Mesenchymal stem cell (in vitro differentiated cells and primary cell): ENCODE measurements around the gene PPP2R5A.

Source experiments
- DNase-seq: peaks from one replicate; pipeline ENCODE4 v3.0.0-alpha.2; 2013
- H2AFZ ChIP-seq: one replicate; pipeline ENCODE4 v1.6.1; 2013; ENCODE audit warnings: low read depth, mild to moderate bottlenecking, control low read depth, inconsistent platforms, low read length, moderate library complexity
- H2AK5ac ChIP-seq: 2 replicates; pipeline ENCODE4 v1.6.1; 2013; ENCODE audit warnings: low read length, moderate library complexity, mild to moderate bottlenecking, inconsistent platforms; ENCODE audit not compliant: severe bottlenecking
- H2BK120ac ChIP-seq: one replicate; pipeline ENCODE4 v1.6.1; 2013; ENCODE audit warnings: low read depth, mild to moderate bottlenecking, inconsistent platforms, low read length, moderate library complexity
- H2BK12ac ChIP-seq, 2 experiments: one replicate each; pipeline ENCODE4 v1.6.1; 2013; ENCODE audit warnings: inconsistent platforms in 2 of 2, low read length in 2 of 2, mild to moderate bottlenecking in 2 of 2, moderate library complexity in 2 of 2, control low read depth in 1 of 2
- H2BK15ac ChIP-seq: one replicate; pipeline ENCODE4 v1.6.1; 2013; ENCODE audit warnings: mild to moderate bottlenecking, low read depth, inconsistent platforms; ENCODE audit not compliant: poor library complexity, severe bottlenecking
- H2BK5ac ChIP-seq: 2 replicates; pipeline ENCODE4 v1.6.1; 2013; ENCODE audit warnings: low read depth, mild to moderate bottlenecking, low read length, control low read depth, inconsistent platforms; ENCODE audit not compliant: poor library complexity, severe bottlenecking
- H3K14ac ChIP-seq, 2 experiments: one replicate each; pipeline ENCODE4 v1.6.1; 2013; ENCODE audit warnings: inconsistent platforms in 2 of 2, low read length in 2 of 2, control low read depth in 1 of 2, mild to moderate bottlenecking in 1 of 2, moderate library complexity in 1 of 2
- H3K18ac ChIP-seq, 2 experiments: one replicate each; pipeline ENCODE4 v1.6.1; 2013; ENCODE audit warnings: inconsistent platforms in 2 of 2, low read length in 2 of 2, control low read depth in 1 of 2, low read depth in 1 of 2, mild to moderate bottlenecking in 1 of 2
- H3K23ac ChIP-seq, 2 experiments: one replicate each; pipeline ENCODE4 v1.6.1; 2013; ENCODE audit warnings: inconsistent platforms in 2 of 2, low read length in 2 of 2, mild to moderate bottlenecking in 2 of 2, moderate library complexity in 2 of 2, control low read depth in 1 of 2
- H3K27ac ChIP-seq: 2 replicates; pipeline ENCODE4 v1.5.1; 2013; ENCODE audit warnings: mild to moderate bottlenecking, moderate library complexity, low read length, control low read depth, inconsistent platforms; ENCODE audit not compliant: poor library complexity, severe bottlenecking
- H3K27me3 ChIP-seq, 2 experiments: 2 replicates each; pipeline versions ENCODE4 v1.6.1 to v1.7.0; 2013; ENCODE audit warnings: low read length in 2 of 2, mild to moderate bottlenecking in 2 of 2, moderate library complexity in 2 of 2, control low read depth in 1 of 2, inconsistent platforms in 1 of 2; ENCODE audit not compliant: control insufficient read depth in 1 of 2, insufficient read depth in 1 of 2
- H3K36me3 ChIP-seq, 2 experiments: 2 replicates each; pipeline versions ENCODE4 v1.6.1 to v1.7.0; 2013; ENCODE audit warnings: low read length in 2 of 2, control low read depth in 1 of 2, inconsistent platforms in 1 of 2, low read depth in 1 of 2, mild to moderate bottlenecking in 1 of 2; ENCODE audit not compliant: insufficient read depth in 2 of 2, control insufficient read depth in 1 of 2
- H3K4ac ChIP-seq, 2 experiments: one replicate each; pipeline ENCODE4 v1.6.1; 2013; ENCODE audit warnings: inconsistent platforms in 2 of 2, low read length in 2 of 2, mild to moderate bottlenecking in 2 of 2, moderate library complexity in 2 of 2, control low read depth in 1 of 2, low read depth in 1 of 2
- H3K4me1 ChIP-seq: 2 replicates; pipeline ENCODE4 v1.6.1; 2013; ENCODE audit warnings: low read depth, low read length, control low read depth; ENCODE audit not compliant: control insufficient read depth, insufficient read depth
- H3K4me2 ChIP-seq: 2 replicates; pipeline ENCODE4 v1.6.1; 2013; ENCODE audit warnings: low read length, mild to moderate bottlenecking, inconsistent platforms; ENCODE audit not compliant: poor library complexity, severe bottlenecking
- H3K4me3 ChIP-seq, 2 experiments: 2 replicates each; pipeline versions ENCODE4 v1.5.1 to v1.7.0; 2013; ENCODE audit warnings: low read length in 2 of 2, mild to moderate bottlenecking in 2 of 2, control low read depth in 1 of 2, low read depth in 1 of 2; ENCODE audit not compliant: insufficient read depth in 1 of 2
- H3K79me1 ChIP-seq: replicated peaks from 2 replicates; pipeline ENCODE4 v1.6.1; 2013; ENCODE audit warnings: mild to moderate bottlenecking, control low read depth, low read length, inconsistent platforms; ENCODE audit not compliant: poor library complexity, severe bottlenecking
- H3K9ac ChIP-seq: 2 replicates; pipeline ENCODE4 v1.7.0; 2013; ENCODE audit warnings: mild to moderate bottlenecking, low read length, moderate library complexity
- H3K9me3 ChIP-seq: 2 replicates; pipeline ENCODE4 v1.7.0; 2013; ENCODE audit warnings: mild to moderate bottlenecking, low read length; ENCODE audit not compliant: control insufficient read depth
- H4K8ac ChIP-seq: one replicate; pipeline ENCODE4 v1.6.1; 2013; ENCODE audit warnings: inconsistent platforms, mild to moderate bottlenecking, low read length, moderate library complexity
- H4K91ac ChIP-seq: one replicate; pipeline ENCODE4 v1.6.1; 2013; ENCODE audit warnings: mild to moderate bottlenecking, low read length, inconsistent platforms
- WGBS: methylation state at CpG from one replicate; pipeline ENCODE4 v1.1.7; 2013; ENCODE audit warnings: mixed read lengths; 5-methylcytosine and 5-hydroxymethylcytosine counted together

Gene PPP2R5A

GRCh38 chr1:212351588-212352362, 66.6 kb downstream of the PPP2R5A start:
- Histone ChIP-seq H3K23ac (no peak overlapping the region), H2BK5ac (no peak overlapping the region), H3K4me2 (no peak overlapping the region), H4K91ac (no peak overlapping the region), H2BK120ac (no peak overlapping the region), H4K8ac (no peak overlapping the region), H2AK5ac (no peak overlapping the region), H3K9ac (no peak overlapping the region), H3K4me1 (no peaks in the 10 kb centered on the region), H3K27ac (no peak overlapping the region), H2BK15ac (no peak overlapping the region), H3K4me3 (no peak overlapping the region), H3K14ac (no peak overlapping the region), H2BK12ac (no peak overlapping the region), H3K36me3 (peaks cover 3 to 51% of the 10 kb centered on the region in 2 experiments), H3K4ac (no peak overlapping the region), H3K27me3 (no peaks in the 10 kb centered on the region), H3K18ac (no peak overlapping the region), H2AFZ (no peak overlapping the region), H3K9me3 (no peaks in the 10 kb centered on the region), H3K79me1 (no peaks in the 10 kb centered on the region)
- DNase-seq, result no peak
- WGBS, result 96% methylated on average over 7 of the region's 10 CpGs

- no peaks in the 10 kb centered on the region for H3K79me1 ChIP-seq
- no peak overlapping the region for H3K18ac ChIP-seq
- no peak overlapping the region for H3K23ac ChIP-seq
- no peak overlapping the region for H3K4me2 ChIP-seq
- no peak overlapping the region for H2BK120ac ChIP-seq
- H2AK5ac ChIP-seq, result no peak overlapping the region
- no peak overlapping the region for H3K14ac ChIP-seq
- no peak overlapping the region for H4K8ac ChIP-seq
- no peaks in the 10 kb centered on the region for H3K27me3 ChIP-seq
- no peak overlapping the region for H2BK15ac ChIP-seq
- H3K4me1 ChIP-seq, result no peaks in the 10 kb centered on the region
- H3K4ac ChIP-seq, result no peak overlapping the region
- no peak overlapping the region for H3K4me3 ChIP-seq
- H3K27ac ChIP-seq, result no peak overlapping the region
- no peak overlapping the region for H2BK12ac ChIP-seq
- H2AFZ ChIP-seq, result no peak overlapping the region
- peak; percentile 7 for DNase-seq
- H3K9ac ChIP-seq, result no peak overlapping the region
- H3K9me3 ChIP-seq, result no peaks in the 10 kb centered on the region
- peaks cover 3 to 51% of the 10 kb centered on the region in 2 experiments for H3K36me3 ChIP-seq
- no peak overlapping the region for H4K91ac ChIP-seq
- no peak overlapping the region for H2BK5ac ChIP-seq
- 94% methylated on average over 2 of the region's 2 CpGs for WGBS
Measured at GRCh38 chr1:212353181-212353580, 68.0 kb downstream of the PPP2R5A start.

- no peak overlapping the region for H4K91ac ChIP-seq
Measured at GRCh38 chr1:212354464-212354863, 69.3 kb downstream of the PPP2R5A start.

GRCh38 chr1:212355230-212355969, 70.2 kb downstream of the PPP2R5A start:
- Histone ChIP-seq H2AK5ac (no peak overlapping the region), H3K4ac (no peak overlapping the region), H2BK5ac (no peak overlapping the region), H3K27me3 (no peaks in the 10 kb centered on the region), H2AFZ (no peak overlapping the region), H2BK120ac (no peak overlapping the region), H3K27ac (no peak overlapping the region), H3K9ac (no peak overlapping the region), H2BK15ac (no peak overlapping the region), H3K4me2 (no peak overlapping the region), H3K79me1 (no peaks in the 10 kb centered on the region), H4K8ac (no peak overlapping the region), H3K4me3 (no peak overlapping the region), H3K14ac (no peak overlapping the region), H3K23ac (no peak overlapping the region), H2BK12ac (no peak overlapping the region), H3K9me3 (no peaks in the 10 kb centered on the region), H3K4me1 (no peaks in the 10 kb centered on the region), H3K18ac (no peak overlapping the region), H3K36me3 (peaks cover 3 to 58% of the 10 kb centered on the region in 2 experiments), H4K91ac (no peak overlapping the region)
- WGBS, result 73% methylated on average over 3 of the region's 3 CpGs
- no peak for DNase-seq

More at GRCh38 chr1:212354464-212354863, 69.3 kb downstream of the PPP2R5A start:
- no peaks in the 10 kb centered on the region for H3K79me1 ChIP-seq
- H3K4ac ChIP-seq, result no peak overlapping the region
- no peak overlapping the region for H2AK5ac ChIP-seq
- H2AFZ ChIP-seq, result no peak overlapping the region
- H3K36me3 ChIP-seq, result peaks cover 3 to 52% of the 10 kb centered on the region in 2 experiments
- H2BK12ac ChIP-seq, result no peak overlapping the region
- no peaks in the 10 kb centered on the region for H3K4me1 ChIP-seq
- no peak overlapping the region for H2BK120ac ChIP-seq
- no peak overlapping the region for H2BK15ac ChIP-seq
- no peak overlapping the region for H4K8ac ChIP-seq
- 97% methylated on average over 2 of the region's 3 CpGs for WGBS
- H3K9me3 ChIP-seq, result no peaks in the 10 kb centered on the region
- H3K14ac ChIP-seq, result no peak overlapping the region
- no peak overlapping the region for H3K18ac ChIP-seq
- no peak overlapping the region for H3K4me2 ChIP-seq
- no peak overlapping the region for H3K23ac ChIP-seq
- no peak overlapping the region for H3K27ac ChIP-seq
- no peak for DNase-seq
- no peaks in the 10 kb centered on the region for H3K27me3 ChIP-seq
- H2BK5ac ChIP-seq, result no peak overlapping the region
- H3K9ac ChIP-seq, result no peak overlapping the region
- no peak overlapping the region for H3K4me3 ChIP-seq
